Neutrophil (primary cell): ENCODE data around the gene DCP1B.

Experiments used
- H3K27ac ChIP-seq: fragments of 200-600 bp; sonication (generic); 2 replicates; pipeline ENCODE4 v1.5.1; 2016; ENCODE audit warnings: mild to moderate bottlenecking, moderate library complexity
- H3K27me3 ChIP-seq: fragments of 200-600 bp; sonication (generic); 2 replicates; pipeline ENCODE4 v1.6.0; 2016; ENCODE audit warnings: mild to moderate bottlenecking
- H3K36me3 ChIP-seq: fragments of 200-600 bp; sonication (generic); 2 replicates; pipeline ENCODE4 v1.5.1; 2017
- H3K4me1 ChIP-seq, 2 experiments: fragments of 200-600 bp in 1 of 2; sonication (generic) in 1 of 2; 1 replicate in 1 of 2; 2 replicates in 1 of 2; pipeline versions ENCODE4 v1.5.1 to v1.6.1; 2013 to 2016; ENCODE audit warnings: low read depth in 1 of 2, low read length in 1 of 2, mild to moderate bottlenecking in 1 of 2, moderate library complexity in 1 of 2; ENCODE audit not compliant: control insufficient read depth in 1 of 2, insufficient read depth in 1 of 2
- H3K4me3 ChIP-seq, 2 experiments: fragments of 200-600 bp in 1 of 2; sonication (generic) in 1 of 2; 1 replicate in 1 of 2; 2 replicates in 1 of 2; pipeline ENCODE4 v1.5.1; 2013 to 2016; ENCODE audit warnings: low read depth in 1 of 2, low read length in 1 of 2, mild to moderate bottlenecking in 1 of 2, moderate library complexity in 1 of 2
- H3K9me3 ChIP-seq: fragments of 200-600 bp; sonication (generic); 2 replicates; pipeline ENCODE4 v1.5.1; 2016
- TF ChIP-seq, protein P1 (sequence below): fragments of 200-600 bp; sonication (generic); IDR thresholded peaks from 2 replicates; pipeline ENCODE4 v1.5.1; 2016; ENCODE audit warnings: antibody characterized with exemption

DCP1B gene

DNA sequence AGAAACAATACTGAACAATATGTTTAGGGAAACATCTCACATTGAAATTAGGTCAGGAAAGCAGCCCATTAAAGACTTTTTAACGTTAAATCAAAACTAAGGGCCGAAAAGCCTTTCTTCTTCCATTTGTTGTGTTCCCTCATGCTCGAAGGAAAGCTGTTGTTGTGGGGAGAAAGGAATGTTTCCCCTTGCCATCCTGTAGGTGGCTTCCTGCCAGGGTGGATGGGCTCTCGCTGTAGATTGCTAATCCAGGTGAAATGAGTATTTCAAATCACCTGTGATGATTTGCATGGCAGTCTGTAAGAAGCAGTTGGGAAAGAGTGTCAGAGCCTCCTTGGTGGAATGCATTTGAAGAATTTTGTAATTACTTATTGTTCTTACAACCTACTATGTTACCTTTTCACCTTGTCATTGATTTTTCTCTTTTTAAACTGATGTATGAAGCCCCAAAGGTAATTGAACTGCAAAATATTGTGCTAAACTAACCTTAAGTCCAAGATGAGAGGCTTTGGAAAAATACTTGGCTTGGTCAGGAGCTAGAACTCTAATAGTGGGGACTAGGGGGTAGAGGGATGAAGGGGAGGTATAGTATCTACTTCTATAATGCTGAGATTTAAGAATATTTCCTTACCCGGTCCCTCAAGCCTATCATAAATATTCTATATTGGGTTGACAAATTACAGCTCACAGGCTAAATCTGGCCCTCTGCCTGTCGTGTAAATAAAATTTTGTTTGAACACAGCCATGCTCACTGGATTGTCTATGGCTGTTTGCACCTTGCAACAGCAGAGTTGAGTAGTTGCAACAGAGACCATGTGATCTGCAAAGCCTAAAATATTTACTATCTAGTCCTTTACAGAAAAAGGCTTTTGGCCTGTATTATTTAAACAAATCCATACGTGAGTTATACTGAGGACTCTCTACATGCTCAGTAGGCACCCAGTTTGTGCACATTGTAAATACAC lies 7.7 kb upstream of the DCP1B start:
- H3K4me3 ChIP-seq: no peak overlapping the region
- TF ChIP-seq, protein P1, sequence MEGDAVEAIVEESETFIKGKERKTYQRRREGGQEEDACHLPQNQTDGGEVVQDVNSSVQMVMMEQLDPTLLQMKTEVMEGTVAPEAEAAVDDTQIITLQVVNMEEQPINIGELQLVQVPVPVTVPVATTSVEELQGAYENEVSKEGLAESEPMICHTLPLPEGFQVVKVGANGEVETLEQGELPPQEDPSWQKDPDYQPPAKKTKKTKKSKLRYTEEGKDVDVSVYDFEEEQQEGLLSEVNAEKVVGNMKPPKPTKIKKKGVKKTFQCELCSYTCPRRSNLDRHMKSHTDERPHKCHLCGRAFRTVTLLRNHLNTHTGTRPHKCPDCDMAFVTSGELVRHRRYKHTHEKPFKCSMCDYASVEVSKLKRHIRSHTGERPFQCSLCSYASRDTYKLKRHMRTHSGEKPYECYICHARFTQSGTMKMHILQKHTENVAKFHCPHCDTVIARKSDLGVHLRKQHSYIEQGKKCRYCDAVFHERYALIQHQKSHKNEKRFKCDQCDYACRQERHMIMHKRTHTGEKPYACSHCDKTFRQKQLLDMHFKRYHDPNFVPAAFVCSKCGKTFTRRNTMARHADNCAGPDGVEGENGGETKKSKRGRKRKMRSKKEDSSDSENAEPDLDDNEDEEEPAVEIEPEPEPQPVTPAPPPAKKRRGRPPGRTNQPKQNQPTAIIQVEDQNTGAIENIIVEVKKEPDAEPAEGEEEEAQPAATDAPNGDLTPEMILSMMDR: no peak
- H3K9me3 ChIP-seq: no peaks in the 10 kb centered on the region
- no peaks in the 10 kb centered on the region for H3K36me3 ChIP-seq
- H3K27ac ChIP-seq: no peak overlapping the region
- H3K4me1 ChIP-seq: no peaks in the 10 kb centered on the region
- H3K27me3 ChIP-seq: peaks cover 18% of the 10 kb centered on the region

DNA sequence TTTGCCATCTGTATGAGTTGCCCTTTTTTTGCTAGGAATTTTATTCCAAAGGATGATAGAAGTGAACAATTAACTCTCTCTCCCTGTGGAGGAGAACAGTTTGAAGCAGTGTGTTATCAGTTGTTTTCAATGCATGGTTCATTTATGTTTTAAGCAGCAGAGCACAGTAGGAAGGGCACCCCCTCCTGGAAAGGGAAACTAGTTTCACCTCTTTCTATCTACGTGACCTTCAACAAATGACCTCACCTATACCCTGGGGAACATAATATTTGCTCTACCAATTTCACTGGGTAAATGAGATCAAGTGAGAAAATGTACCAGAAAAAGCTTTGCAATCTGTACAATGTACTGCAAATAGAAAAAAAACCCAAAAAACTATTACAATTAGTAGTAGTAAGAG lies 5.4 kb upstream of the DCP1B start:
- H3K4me3 ChIP-seq: no peak overlapping the region
- TF ChIP-seq, protein P1: no peak
- no peaks in the 10 kb centered on the region for H3K36me3 ChIP-seq
- no peaks in the 10 kb centered on the region for H3K4me1 ChIP-seq
- H3K27me3 ChIP-seq: peaks cover 18% of the 10 kb centered on the region
- H3K27ac ChIP-seq: no peak overlapping the region
- H3K9me3 ChIP-seq: no peaks in the 10 kb centered on the region

DNA sequence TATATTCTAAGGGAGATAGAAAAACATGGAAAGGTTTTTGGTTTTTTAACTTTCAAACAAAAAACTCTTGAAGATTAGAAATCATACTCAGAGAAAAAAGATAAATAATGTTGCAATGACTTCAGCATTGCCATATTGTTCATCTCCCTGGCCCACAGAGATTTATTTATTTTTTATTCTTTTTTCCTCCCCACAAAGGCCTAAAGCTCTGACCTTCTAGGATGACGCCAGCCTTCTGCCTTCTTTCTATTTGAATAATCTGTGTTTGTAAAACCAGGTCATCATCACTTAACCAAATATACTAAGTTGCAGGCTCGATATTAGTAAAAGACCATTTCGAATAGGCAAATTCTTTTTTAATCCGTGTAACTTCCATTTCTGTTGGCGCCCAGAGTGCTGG lies 4.4 kb upstream of the DCP1B start:
- no peak overlapping the region for H3K4me3 ChIP-seq
- TF ChIP-seq, protein P1: no peak
- H3K9me3 ChIP-seq: no peaks in the 10 kb centered on the region
- no peaks in the 10 kb centered on the region for H3K36me3 ChIP-seq
- H3K4me1 ChIP-seq: peaks cover 2% of the 10 kb centered on the region in 2 experiments
- H3K27ac ChIP-seq: no peak overlapping the region
- H3K27me3 ChIP-seq: peaks cover 18% of the 10 kb centered on the region

DNA sequence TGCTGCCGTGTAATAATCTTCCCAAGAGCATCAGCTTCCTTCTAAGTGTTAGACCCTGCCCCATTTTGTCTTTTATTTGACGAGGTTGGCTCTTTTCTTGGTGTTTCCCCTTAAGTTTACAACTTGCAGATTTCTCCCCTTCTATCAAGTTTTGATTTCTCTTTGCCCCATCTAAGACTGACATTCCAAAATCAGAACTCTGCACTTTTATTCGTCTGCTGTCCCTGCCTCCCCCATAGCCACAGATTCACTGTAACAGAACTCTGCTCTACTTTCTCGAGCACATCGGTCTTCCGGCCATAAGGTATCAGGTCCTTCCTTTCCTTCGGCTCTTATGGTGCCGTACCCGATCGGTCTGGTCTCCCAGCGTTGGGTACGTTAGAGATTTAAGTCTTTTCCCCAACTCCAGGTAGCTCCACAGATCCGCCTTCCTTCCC lies 563 bp downstream of the DCP1B start:
- Histone ChIP-seq H3K36me3 (no peaks in the 10 kb centered on the region), H3K4me1 (peaks cover 5 to 11% of the 10 kb centered on the region in 2 experiments), H3K27ac (peak overlapping the region; percentile 52), H3K4me3 (peak overlapping the region; percentile 70 to 74), H3K27me3 (peaks cover 2% of the 10 kb centered on the region), H3K9me3 (no peaks in the 10 kb centered on the region)
- TF ChIP-seq, protein P1: no peak

DNA sequence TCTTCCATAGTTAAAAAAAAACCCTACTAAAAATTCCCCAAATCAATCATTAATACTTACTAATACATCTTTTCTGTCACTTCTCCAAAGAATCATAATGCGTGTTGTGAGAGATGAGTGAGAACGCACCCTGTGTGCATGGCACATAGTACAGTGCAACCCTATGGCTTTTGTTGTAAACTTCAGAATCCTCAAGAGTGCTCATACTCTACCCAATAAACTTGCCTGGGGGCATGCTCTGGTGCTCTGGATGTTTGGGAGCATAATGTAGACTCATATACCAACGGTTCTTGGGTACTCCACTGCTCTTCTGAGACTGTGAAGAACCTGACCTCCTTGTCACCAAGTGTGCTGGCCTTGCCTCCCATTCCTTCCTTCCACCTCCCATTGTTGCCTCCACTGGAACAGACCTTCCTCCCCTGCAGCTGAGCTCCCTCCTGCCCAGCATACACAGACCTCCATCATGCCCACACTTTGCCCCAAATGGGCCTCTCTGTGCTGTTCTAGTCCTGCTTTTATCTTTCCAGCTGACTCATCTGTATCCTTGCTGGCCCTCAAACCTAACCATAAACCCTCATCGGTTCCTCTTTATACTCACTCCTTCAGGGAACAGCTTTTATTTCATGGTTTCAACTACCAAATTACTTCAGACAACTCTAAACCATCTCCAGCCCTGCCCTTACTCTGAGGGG lies 8.9 kb downstream of the DCP1B start:
- peaks cover 17 to 24% of the 10 kb centered on the region in 2 experiments for H3K4me1 ChIP-seq
- no peak overlapping the region for H3K4me3 ChIP-seq
- H3K9me3 ChIP-seq: no peaks in the 10 kb centered on the region
- no peaks in the 10 kb centered on the region for H3K27me3 ChIP-seq
- no peak overlapping the region for H3K27ac ChIP-seq
- H3K36me3 ChIP-seq: no peaks in the 10 kb centered on the region
- TF ChIP-seq, protein P1: no peak
